GM18951 (cell line): ENCODE measurements around the gene RUNX2.

Experiments
- POLR2A ChIP-seq: IDR thresholded peaks from 4 replicates; pipeline ENCODE4 v1.6.1; 2011; ENCODE audit warnings: mild to moderate bottlenecking; ENCODE audit not compliant: insufficient read length, insufficient read depth; ENCODE audit errors: extremely low read depth
- in situ Hi-C: fragments of 300-500 bp; cut with MboI; formaldehyde crosslinking; loops from one replicate; pipeline ENCODE4 v1.12.0; 2022; ENCODE audit warnings: low sequenced_read_pairs, mixed read lengths, inconsistent platforms; ENCODE audit not compliant: unreplicated experiment

RUNX2 gene

GRCh38 chr6:45704056-45704800, 376.1 kb downstream of the RUNX2 start:
- in situ Hi-C loops = no loop called here
- no peak for TF ChIP-seq POLR2A

- no peak for TF ChIP-seq POLR2A
- in situ Hi-C loops = no loop called here
Measured at GRCh38 chr6:45705137-45705855, 377.2 kb downstream of the RUNX2 start.

GRCh38 chr6:45706319-45706718, 378.2 kb downstream of the RUNX2 start:
- in situ Hi-C loops = no loop called here
- TF ChIP-seq POLR2A = no peak

GRCh38 chr6:45707176-45707575, 379.0 kb downstream of the RUNX2 start:
- in situ Hi-C loops = no loop called here
- no peak for TF ChIP-seq POLR2A

GRCh38 chr6:45709781-45710220, 381.7 kb downstream of the RUNX2 start:
- in situ Hi-C loops = loop anchor here (10.0 kb wide), 1 partner anchor 285 kb away; no protein-coding TSS in a partner anchor
- TF ChIP-seq POLR2A = no peak

- TF ChIP-seq POLR2A = no peak
- in situ Hi-C loops = loop anchor here (10.0 kb wide), 1 partner anchor 286 kb away; no protein-coding TSS in a partner anchor
Measured at GRCh38 chr6:45710304-45710821, 382.2 kb downstream of the RUNX2 start.

GRCh38 chr6:45712076-45712475, 383.9 kb downstream of the RUNX2 start:
- TF ChIP-seq POLR2A = no peak
- in situ Hi-C loops = loop anchor here (10.0 kb wide), 1 partner anchor 287 kb away; no protein-coding TSS in a partner anchor

GRCh38 chr6:45712786-45713185, 384.7 kb downstream of the RUNX2 start:
- in situ Hi-C loops = loop anchor here (10.0 kb wide), 1 partner anchor 288 kb away; no protein-coding TSS in a partner anchor

More at GRCh38 chr6:45712786-45713185, 384.7 kb downstream of the RUNX2 start:
- no peak for TF ChIP-seq POLR2A
